OCI-LY1 (cell line): Measurements from ENCODE around the gene FKBP7.

Source experiments
- H2AFZ ChIP-seq: fragments of 200-600 bp; sonication (generic), shearing (Covaris generic); 2 replicates; pipeline ENCODE4 v1.6.0; 2014; ENCODE audit warnings: antibody characterized with exemption, mild to moderate bottlenecking, low read length
- H3F3A ChIP-seq: fragments of 200-600 bp; sonication (generic), shearing (Covaris generic); 2 replicates; pipeline ENCODE4 v1.6.0; 2014; ENCODE audit warnings: mild to moderate bottlenecking, antibody characterized with exemption, low read length, moderate library complexity; ENCODE audit not compliant: insufficient read depth
- H3K27ac ChIP-seq: fragments of 200-600 bp; sonication (generic); 2 replicates; pipeline ENCODE4 v1.5.1; 2014; ENCODE audit warnings: low read length, mixed run types, mild to moderate bottlenecking, low read depth; ENCODE audit not compliant: poor library complexity, severe bottlenecking
- H3K27me3 ChIP-seq: fragments of 200-600 bp; sonication (generic); 2 replicates; pipeline ENCODE4 v1.6.0; 2014; ENCODE audit warnings: antibody characterized with exemption, mild to moderate bottlenecking, low read length, moderate library complexity; ENCODE audit not compliant: insufficient read depth
- H3K36me3 ChIP-seq: fragments of 200-600 bp; sonication (generic); 2 replicates; pipeline ENCODE4 v1.6.1; 2014; ENCODE audit warnings: mild to moderate bottlenecking, antibody characterized with exemption, low read length, moderate library complexity, mixed read lengths; ENCODE audit not compliant: insufficient read depth
- H3K4me1 ChIP-seq: fragments of 200-600 bp; sonication (generic); 2 replicates; pipeline ENCODE4 v1.5.1; 2014; ENCODE audit warnings: mild to moderate bottlenecking, low read length, moderate library complexity; ENCODE audit not compliant: insufficient read depth, severe bottlenecking
- H3K4me2 ChIP-seq: fragments of 200-600 bp; sonication (generic), shearing (Covaris generic); 2 replicates; pipeline ENCODE4 v1.6.1; 2014; ENCODE audit warnings: low read length
- H3K4me3 ChIP-seq: fragments of 200-600 bp; sonication (generic); 2 replicates; pipeline ENCODE4 v1.5.1; 2014; ENCODE audit warnings: low read length, low read depth, mild to moderate bottlenecking, mixed read lengths; ENCODE audit not compliant: poor library complexity, severe bottlenecking
- H3K79me2 ChIP-seq: fragments of 200-600 bp; shearing (Covaris generic); 2 replicates; pipeline ENCODE4 v1.6.1; 2016; ENCODE audit warnings: mixed run types, low read length, mixed read lengths; ENCODE audit not compliant: insufficient read depth
- H3K9ac ChIP-seq: fragments of 200-600 bp; sonication (generic), shearing (Covaris generic); 2 replicates; pipeline ENCODE4 v1.6.1; 2014; ENCODE audit warnings: mild to moderate bottlenecking, low read length, mixed read lengths
- H3K9me2 ChIP-seq: fragments of 200-600 bp; sonication (generic), shearing (Covaris generic); 2 replicates; pipeline ENCODE4 v1.6.1; 2014; ENCODE audit warnings: low read depth, mild to moderate bottlenecking, low read length, mixed read lengths
- H3K9me3 ChIP-seq: fragments of 200-600 bp; shearing (Covaris generic); 2 replicates; pipeline ENCODE4 v1.6.1; 2014; ENCODE audit warnings: low read length, mixed read lengths
- H4K20me1 ChIP-seq: fragments of 200-600 bp; sonication (generic), shearing (Covaris generic); 2 replicates; pipeline ENCODE4 v1.6.0; 2016; ENCODE audit warnings: mild to moderate bottlenecking, low read length; ENCODE audit not compliant: insufficient read depth
- CTCF ChIP-seq: fragments of 200-600 bp; sonication (generic), shearing (Covaris generic); IDR thresholded peaks from 2 replicates; pipeline ENCODE4 v1.5.1; 2017; ENCODE audit warnings: mild to moderate bottlenecking, antibody characterized with exemption, low read length, moderate library complexity, mixed read lengths
- EZH2 ChIP-seq: fragments of 200-600 bp; sonication (generic), shearing (Covaris generic); IDR thresholded peaks from 2 replicates; pipeline ENCODE4 v1.8.0; 2017; ENCODE audit warnings: borderline replicate concordance, mixed run types, mild to moderate bottlenecking, antibody characterized with exemption, low read length, moderate library complexity, mixed read lengths

Gene FKBP7

GRCh38 chr2:178415979-178416378 lies 62.4 kb downstream of the FKBP7 start:
- Histone ChIP-seq H3K9ac (no peak overlapping the region), H3K27ac (no peak overlapping the region), H3K4me3 (no peak overlapping the region), H3K79me2 (no peaks in the 10 kb centered on the region), H4K20me1 (no peaks in the 10 kb centered on the region), H3K27me3 (no peaks in the 10 kb centered on the region), H3K4me2 (no peak overlapping the region), H2AFZ (no peak overlapping the region), H3F3A (no peaks in the 10 kb centered on the region), H3K9me3 (no peaks in the 10 kb centered on the region), H3K4me1 (peaks cover 25% of the 10 kb centered on the region), H3K36me3 (no peaks in the 10 kb centered on the region), H3K9me2 (no peaks in the 10 kb centered on the region)
- TF ChIP-seq EZH2 (no peak), CTCF (no peak)

DNA sequence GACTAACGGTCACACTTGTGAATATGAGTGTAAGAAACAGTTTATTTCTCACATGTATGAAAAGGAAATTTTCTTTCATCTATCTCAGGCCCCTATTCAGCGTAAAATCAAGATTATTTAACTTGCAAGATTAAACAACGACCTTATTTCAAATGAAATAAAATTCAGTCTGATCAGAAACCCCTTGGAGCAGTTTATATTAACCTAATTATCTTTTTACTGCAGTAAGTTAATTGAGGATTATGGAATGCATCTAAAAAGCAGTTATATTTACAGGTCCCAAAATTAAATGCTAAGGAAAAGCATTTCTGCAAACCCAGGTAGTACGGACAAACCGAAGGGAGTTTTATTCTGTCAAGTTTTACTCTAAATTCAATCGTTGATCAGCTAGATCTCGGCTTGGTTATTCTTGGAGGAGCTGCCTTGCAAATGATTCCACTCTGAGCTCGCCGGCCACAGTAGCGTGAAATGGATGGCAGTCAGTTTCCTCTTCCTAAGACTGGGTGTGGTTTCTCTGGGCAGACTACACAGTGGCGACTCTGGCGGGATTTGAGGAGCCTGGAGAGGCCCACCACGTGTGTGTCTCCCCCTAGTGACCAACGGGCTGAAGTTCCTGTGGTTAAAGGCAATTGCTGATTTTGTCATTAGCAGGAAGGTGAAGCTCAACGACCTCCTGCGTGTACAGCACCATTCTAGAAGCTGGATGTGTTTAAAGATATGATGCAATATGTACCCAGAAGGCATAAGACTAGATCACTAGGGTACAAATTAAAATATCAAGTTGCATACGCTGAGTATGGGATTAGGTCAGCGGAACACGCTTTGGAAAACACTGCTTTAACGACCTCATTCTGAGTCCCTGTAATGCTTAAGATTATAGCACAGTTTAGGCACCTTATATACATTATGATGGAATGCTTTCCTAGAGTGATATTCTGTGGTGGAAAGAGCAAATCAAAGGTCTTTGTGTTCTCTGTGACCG lies 63.8 kb downstream of the FKBP7 start:
- TF ChIP-seq EZH2 (no peak), CTCF (peak; percentile 94)
- Histone ChIP-seq H3K4me1 (peaks cover 25% of the 10 kb centered on the region), H3K27ac (peak overlapping the region; percentile 70), H3K4me3 (peak overlapping the region; percentile 74), H3K9me2 (no peaks in the 10 kb centered on the region), H3K4me2 (peak overlapping the region; percentile 80), H2AFZ (peak overlapping the region; percentile 24), H3K79me2 (no peaks in the 10 kb centered on the region), H3K27me3 (no peaks in the 10 kb centered on the region), H3K9ac (peak overlapping the region; percentile 76), H3K9me3 (no peaks in the 10 kb centered on the region), H3F3A (no peaks in the 10 kb centered on the region), H3K36me3 (no peaks in the 10 kb centered on the region), H4K20me1 (no peaks in the 10 kb centered on the region)
